C4-2B (cell line): ENCODE data around the gene PPP1R1A.

Experiments
- CTCF ChIP-seq: fragments of 450-650 bp; conservative IDR thresholded peaks from 2 replicates; pipeline ENCODE4 v1.5.1; 2017; ENCODE audit warnings: mild to moderate bottlenecking
- ZFX ChIP-seq: fragments of 450-650 bp; IDR thresholded peaks from 2 replicates; pipeline ENCODE4 v1.6.1; 2017

GRCh38 chr12:54622463-54623183, 34.2 kb upstream of the PPP1R1A start:
- TF ChIP-seq CTCF: peak; percentile 73
- no peak for TF ChIP-seq ZFX
